Neural crest cell (in vitro differentiated cells): ENCODE results near the gene UBE2H. TPM values are rescaled to one million over a fixed set of nuclear protein-coding genes. Genes with fewer than 3 reads are reported as not detected.
"Not testable (repeated sequence)": the region's sequence is repeated elsewhere in the genome, so short reads cannot be mapped to it uniquely, and the experiment has no call there.

ENCODE experiments used
- DNase-seq: peaks from one replicate; pipeline ENCODE4 v3.0.0; 2021; ENCODE audit warnings: low read depth, mixed read lengths, low spot score
- H3K27ac Mint-ChIP-seq: one replicate; pipeline ENCODE4 v1.8.0; 2021; ENCODE audit warnings: mild to moderate bottlenecking, mixed read lengths; ENCODE audit not compliant: unreplicated experiment
- H3K27me3 Mint-ChIP-seq: 2 replicates; pipeline ENCODE4 v1.8.0; 2021; ENCODE audit warnings: low read depth, mild to moderate bottlenecking, mixed read lengths
- H3K36me3 Mint-ChIP-seq: 2 replicates; pipeline ENCODE4 v1.8.0; 2021; ENCODE audit warnings: low read depth, mild to moderate bottlenecking, mixed read lengths
- H3K4me1 Mint-ChIP-seq: 2 replicates; pipeline ENCODE4 v1.8.0; 2021; ENCODE audit warnings: mixed read lengths
- H3K4me3 Mint-ChIP-seq: one replicate; pipeline ENCODE4 v1.8.0; 2021; ENCODE audit warnings: mild to moderate bottlenecking, mixed read lengths
- H3K9me3 Mint-ChIP-seq: 2 replicates; pipeline ENCODE4 v1.8.0; 2021; ENCODE audit warnings: mixed read lengths
- CTCF ChIP-seq: fragments of 200-600 bp; sonication (generic); conservative IDR thresholded peaks from 2 replicates; pipeline ENCODE4 v1.5.0; 2021; ENCODE audit warnings: antibody characterized with exemption, mild to moderate bottlenecking
- total RNA-seq: library from RNA; stranded (reverse); gene quantifications from 2 replicates; pipeline ENCODE4 v1.2.1, GENCODE V29; 2021

Gene UBE2H
- total RNA-seq, 1 donor from 2014 or later: 43.4 TPM

GRCh38 chr7:129902788-129903422 is 49.9 kb downstream of the UBE2H start:
- H3K9me3 Mint-ChIP-seq: peaks cover 5% of the 10 kb centered on the region

GRCh38 chr7:129898502-129899160 is 54.1 kb downstream of the UBE2H start:
- Mint-ChIP-seq H3K27me3 (no peaks in the 10 kb centered on the region), H3K36me3 (peaks cover 3% of the 10 kb centered on the region), H3K27ac (no peak overlapping the region), H3K9me3 (no peaks in the 10 kb centered on the region), H3K4me1 (peaks cover 3% of the 10 kb centered on the region), H3K4me3 (no peak overlapping the region)
- no peak for TF ChIP-seq CTCF
- no peak for DNase-seq

More at GRCh38 chr7:129902788-129903422, 49.9 kb downstream of the UBE2H start:
- no peaks in the 10 kb centered on the region for H3K27me3 Mint-ChIP-seq
- no peak overlapping the region for H3K27ac Mint-ChIP-seq
- DNase-seq: no peak
- peaks cover 18% of the 10 kb centered on the region for H3K36me3 Mint-ChIP-seq
- H3K4me1 Mint-ChIP-seq: peaks cover 23% of the 10 kb centered on the region
- TF ChIP-seq CTCF: no peak
- no peak overlapping the region for H3K4me3 Mint-ChIP-seq

- H3K27ac Mint-ChIP-seq: no peak overlapping the region
- no peak overlapping the region for H3K4me3 Mint-ChIP-seq
- no peak for TF ChIP-seq CTCF
- no peaks in the 10 kb centered on the region for H3K27me3 Mint-ChIP-seq
- H3K36me3 Mint-ChIP-seq: peaks cover 3% of the 10 kb centered on the region
- no peaks in the 10 kb centered on the region for H3K9me3 Mint-ChIP-seq
- H3K4me1 Mint-ChIP-seq: peaks cover 3% of the 10 kb centered on the region
- DNase-seq: no peak
Observed at GRCh38 chr7:129898007-129898406, 54.8 kb downstream of the UBE2H start.

- no peak overlapping the region for H3K4me3 Mint-ChIP-seq
- H3K27ac Mint-ChIP-seq: no peak overlapping the region
- no peaks in the 10 kb centered on the region for H3K9me3 Mint-ChIP-seq
- no peak for TF ChIP-seq CTCF
- H3K36me3 Mint-ChIP-seq: peaks cover 3% of the 10 kb centered on the region
- H3K27me3 Mint-ChIP-seq: no peaks in the 10 kb centered on the region
- H3K4me1 Mint-ChIP-seq: peaks cover 3% of the 10 kb centered on the region
- no peak for DNase-seq
Observed at GRCh38 chr7:129896568-129897382, 56.0 kb downstream of the UBE2H start.

GRCh38 chr7:129894184-129894583 is 58.6 kb downstream of the UBE2H start:
- H3K27ac Mint-ChIP-seq, H3K4me3 Mint-ChIP-seq, H3K9me3 Mint-ChIP-seq, DNase-seq, H3K4me1 Mint-ChIP-seq, H3K36me3 Mint-ChIP-seq, H3K27me3 Mint-ChIP-seq: not testable (repeated sequence)

GRCh38 chr7:129890090-129890489 is 62.7 kb downstream of the UBE2H start:
- no peak overlapping the region for H3K4me3 Mint-ChIP-seq
- no peak for TF ChIP-seq CTCF
- no peaks in the 10 kb centered on the region for H3K36me3 Mint-ChIP-seq
- no peaks in the 10 kb centered on the region for H3K9me3 Mint-ChIP-seq
- H3K27me3 Mint-ChIP-seq: no peaks in the 10 kb centered on the region
- DNase-seq: no peak
- no peak overlapping the region for H3K27ac Mint-ChIP-seq
- peaks cover 13% of the 10 kb centered on the region for H3K4me1 Mint-ChIP-seq
